ENCODE measurements around the gene NTM.
"Not testable (repeated sequence)": the region's sequence is repeated elsewhere in the genome, so short reads cannot be mapped to it uniquely, and the experiment has no call there.

Gene NTM

GRCh38 chr11:132314911-132315455, 944.6 kb downstream of the NTM start:
- TF ChIP-seq CTCF (IDR thresholded peaks at IDR 0.05; ENCODE audit: low read depth, low read length): no peak
- H3K4me3 ChIP-seq (ENCODE audit: low read depth, low read length): no peak overlapping the region

- no peak overlapping the region for H3K4me3 ChIP-seq (ENCODE audit: low read depth, low read length)
- no peak for TF ChIP-seq CTCF (IDR thresholded peaks at IDR 0.05; ENCODE audit: low read depth, low read length)
These were observed 945.3 kb downstream of the NTM start for GRCh38 chr11:132315696-132316095.

GRCh38 chr11:132318421-132319157, 948.2 kb downstream of the NTM start:
- TF ChIP-seq CTCF (IDR thresholded peaks at IDR 0.05; ENCODE audit: low read depth, low read length): no peak
- H3K4me3 ChIP-seq (ENCODE audit: low read depth, low read length): no peak overlapping the region

- not testable (repeated sequence) for H3K4me3 ChIP-seq (ENCODE audit: low read depth, low read length)
These were observed 949.0 kb downstream of the NTM start for GRCh38 chr11:132319419-132319818.

GRCh38 chr11:132330515-132330914, 960.1 kb downstream of the NTM start:
- no peak overlapping the region for H3K4me3 ChIP-seq (ENCODE audit: low read depth, low read length)
- no peak for TF ChIP-seq CTCF (IDR thresholded peaks at IDR 0.05; ENCODE audit: low read depth, low read length)

- no peak for TF ChIP-seq CTCF (IDR thresholded peaks at IDR 0.05; ENCODE audit: low read depth, low read length)
These were observed 962.1 kb downstream of the NTM start for GRCh38 chr11:132332521-132332920.

GRCh38 chr11:132334769-132335280, 964.4 kb downstream of the NTM start:
- H3K4me3 ChIP-seq (ENCODE audit: low read depth, low read length): no peak overlapping the region
- TF ChIP-seq CTCF (IDR thresholded peaks at IDR 0.05; ENCODE audit: low read depth, low read length): no peak

More at GRCh38 chr11:132332521-132332920, 962.1 kb downstream of the NTM start:
- H3K4me3 ChIP-seq (ENCODE audit: low read depth, low read length): no peak overlapping the region
